GM12872 (cell line): ENCODE data around the gene MARVELD3.

ENCODE experiments used
- CTCF ChIP-seq: IDR thresholded peaks from 3 replicates; pipeline ENCODE4 v1.5.1; 2011; ENCODE audit warnings: low read depth, mild to moderate bottlenecking, low read length, moderate library complexity; ENCODE audit not compliant: insufficient read depth

MARVELD3 gene

GRCh38 chr16:71622088-71622487, 3.9 kb upstream of the MARVELD3 start:
- TF ChIP-seq CTCF, result no peak

- no peak for TF ChIP-seq CTCF
Measured at GRCh38 chr16:71623597-71623996, 2.4 kb upstream of the MARVELD3 start.

GRCh38 chr16:71625113-71625850, 702 bp upstream of the MARVELD3 start:
- no peak for TF ChIP-seq CTCF

GRCh38 chr16:71626858-71627213, 852 bp downstream of the MARVELD3 start:
- TF ChIP-seq CTCF, result no peak

- no peak for TF ChIP-seq CTCF
Measured at GRCh38 chr16:71627731-71628181, 1.8 kb downstream of the MARVELD3 start.

- no peak for TF ChIP-seq CTCF
Measured at GRCh38 chr16:71628810-71629209, 2.8 kb downstream of the MARVELD3 start.

GRCh38 chr16:71629278-71630016, 3.5 kb downstream of the MARVELD3 start:
- no peak for TF ChIP-seq CTCF
